Activated CD8-positive, alpha-beta memory T cell treated with anti-CD3 and anti-CD28 coated beads for 48 hours (primary cell): Measurements from ENCODE around the gene AGO3.
"Not testable (repeated sequence)": the region's sequence is repeated elsewhere in the genome, so short reads cannot be mapped to it uniquely, and the experiment has no call there.

Experiments used
- DNase-seq, 3 experiments: peaks; one replicate each; pipeline ENCODE4 v3.0.0-alpha.2; 2020; ENCODE audit warnings: low read depth in 2 of 3, low spot score in 2 of 3

The AGO3 gene

GRCh38 chr1:36006941-36007500 lies 76.1 kb downstream of the AGO3 start:
- no peak for DNase-seq

DNA sequence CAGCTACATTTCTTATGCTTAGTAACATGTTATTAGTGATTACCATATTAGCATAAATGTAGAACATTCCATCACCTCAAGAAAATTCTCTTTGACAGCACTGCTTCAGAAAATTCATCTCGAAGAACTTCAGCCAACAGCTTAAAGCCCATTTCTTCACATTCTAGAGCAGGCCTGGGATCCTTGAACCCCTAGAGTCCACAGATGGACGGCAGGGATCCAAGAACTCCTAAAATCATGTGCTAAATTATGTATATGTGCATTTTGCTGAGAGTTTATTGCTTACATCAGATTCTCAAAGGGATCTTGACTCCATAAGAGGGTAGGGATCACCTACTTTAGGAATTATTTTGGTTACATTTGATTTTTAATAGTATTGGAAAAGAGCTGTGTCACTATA lies 76.8 kb downstream of the AGO3 start:
- DNase-seq: no peak

DNA sequence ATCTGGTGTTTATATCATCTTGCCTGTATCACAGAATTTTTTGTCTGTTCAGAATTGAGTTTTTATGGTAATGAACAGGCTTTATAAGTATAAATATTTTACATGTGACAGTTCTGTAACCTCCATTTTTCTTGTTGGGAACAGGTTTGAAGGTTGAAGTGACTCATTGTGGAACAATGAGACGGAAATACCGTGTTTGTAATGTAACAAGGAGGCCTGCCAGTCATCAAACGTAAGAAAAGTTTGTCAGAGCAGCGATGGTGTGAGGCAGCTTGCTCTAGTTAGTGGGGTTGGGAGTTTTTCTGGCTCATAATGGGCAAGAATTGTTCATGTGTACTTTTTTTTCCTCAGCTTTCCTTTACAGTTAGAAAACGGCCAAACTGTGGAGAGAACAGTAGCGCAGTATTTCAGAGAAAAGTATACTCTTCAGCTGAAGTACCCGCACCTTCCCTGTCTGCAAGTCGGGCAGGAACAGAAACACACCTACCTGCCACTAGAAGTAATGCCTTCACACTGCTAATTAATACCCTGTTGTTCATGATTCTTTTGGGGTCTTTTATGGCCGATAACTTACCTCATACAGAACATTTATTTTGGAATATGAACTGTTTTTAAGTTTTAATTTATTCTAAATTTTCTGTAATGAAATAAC lies 77.8 kb downstream of the AGO3 start:
- DNase-seq: no peak

- DNase-seq: no peak
Measured at GRCh38 chr1:36014722-36015220, 83.9 kb downstream of the AGO3 start.

DNA sequence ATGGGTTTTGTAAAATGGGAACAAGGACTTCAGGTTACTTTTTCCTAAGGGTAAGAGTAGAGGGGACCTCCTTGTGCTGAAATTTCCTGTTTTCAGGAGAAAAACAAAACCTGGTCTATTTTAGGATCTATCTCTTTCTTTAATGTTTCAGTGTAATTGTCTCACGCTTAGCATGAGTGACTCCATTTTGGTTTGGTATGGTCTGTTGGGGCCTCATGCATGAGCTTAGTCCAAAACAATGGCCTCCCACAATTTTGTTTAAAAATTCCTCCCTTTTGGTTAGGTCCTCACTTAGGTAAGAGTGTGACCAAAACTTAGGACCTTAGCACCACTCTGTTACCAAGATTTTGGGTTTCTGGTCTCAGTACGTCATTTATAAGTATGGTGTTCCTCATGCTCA lies 85.8 kb downstream of the AGO3 start:
- DNase-seq: no peak

DNA sequence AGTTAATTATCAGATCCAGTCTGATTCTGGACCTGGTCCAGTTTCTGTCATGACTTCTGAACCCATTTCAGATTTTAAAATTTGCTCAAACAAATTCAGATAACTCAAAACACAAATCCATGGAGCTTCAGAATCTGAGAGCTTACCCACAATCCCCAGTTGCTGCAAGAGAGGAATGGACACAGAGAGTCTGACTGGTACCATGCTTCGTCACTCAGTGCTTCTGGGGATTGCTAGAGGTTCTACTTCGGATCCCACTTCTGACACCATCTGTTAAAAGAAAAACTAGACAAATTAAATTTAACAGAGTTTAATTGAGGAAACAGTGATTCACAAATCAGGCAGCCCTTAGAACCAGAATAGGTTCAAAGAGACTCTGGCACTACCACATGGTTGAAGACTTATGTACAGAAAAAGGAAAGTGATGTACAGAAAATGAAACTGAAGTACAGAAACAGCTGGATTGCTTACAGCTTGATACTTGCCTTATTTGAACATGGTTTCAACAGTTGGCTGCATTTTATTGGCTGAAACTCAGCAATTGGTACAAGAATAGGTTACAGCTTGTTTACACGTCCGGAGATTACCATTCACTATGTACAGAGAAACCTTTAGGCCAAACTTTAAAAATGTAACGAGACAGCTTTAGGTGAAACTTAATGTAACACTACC lies 92.3 kb downstream of the AGO3 start:
- no peak for DNase-seq

DNA sequence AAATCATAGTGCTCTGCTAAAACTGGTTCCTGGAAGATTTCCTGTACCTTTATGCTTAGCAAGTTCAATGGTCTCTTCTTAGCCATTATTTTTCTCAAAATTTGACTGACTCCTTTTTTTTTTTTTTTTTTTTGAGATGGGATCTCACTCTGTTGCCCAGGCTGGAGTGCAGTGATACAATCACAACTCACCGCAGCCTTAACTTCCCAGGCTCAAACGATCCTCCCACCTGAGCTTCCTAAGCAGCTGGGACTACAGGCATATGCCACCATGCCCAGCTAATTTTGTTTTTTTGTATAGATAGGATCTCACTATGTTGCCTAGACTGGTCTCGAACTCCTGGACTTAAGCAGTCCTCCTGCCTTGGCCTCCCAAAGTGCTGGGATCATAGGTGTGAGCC lies 93.1 kb downstream of the AGO3 start:
- DNase-seq: not testable (repeated sequence)

- no peak for DNase-seq
Measured at GRCh38 chr1:36024847-36025246, 93.9 kb downstream of the AGO3 start.

DNA sequence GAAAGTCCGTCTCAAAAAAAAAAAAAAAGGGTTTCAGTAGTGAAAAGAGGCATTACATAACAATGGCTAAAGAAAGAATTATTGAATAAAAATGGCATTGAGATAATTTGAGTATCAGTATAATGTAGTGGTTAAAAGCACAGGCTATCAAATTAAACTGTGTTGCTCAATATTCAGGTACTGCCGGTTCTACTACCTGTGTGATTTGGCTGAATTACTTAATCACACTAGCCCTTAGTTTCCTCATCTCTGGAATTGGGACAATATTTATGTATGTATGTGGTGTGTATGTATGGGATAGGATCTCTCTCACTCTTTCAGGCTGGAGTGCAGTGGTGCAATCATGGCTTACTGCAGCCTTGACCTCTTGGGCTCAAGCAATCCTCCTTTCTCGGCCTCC lies 96.9 kb downstream of the AGO3 start:
- DNase-seq: no peak

- no peak for DNase-seq
Measured at GRCh38 chr1:36031441-36031840, 100.5 kb downstream of the AGO3 start.

DNA sequence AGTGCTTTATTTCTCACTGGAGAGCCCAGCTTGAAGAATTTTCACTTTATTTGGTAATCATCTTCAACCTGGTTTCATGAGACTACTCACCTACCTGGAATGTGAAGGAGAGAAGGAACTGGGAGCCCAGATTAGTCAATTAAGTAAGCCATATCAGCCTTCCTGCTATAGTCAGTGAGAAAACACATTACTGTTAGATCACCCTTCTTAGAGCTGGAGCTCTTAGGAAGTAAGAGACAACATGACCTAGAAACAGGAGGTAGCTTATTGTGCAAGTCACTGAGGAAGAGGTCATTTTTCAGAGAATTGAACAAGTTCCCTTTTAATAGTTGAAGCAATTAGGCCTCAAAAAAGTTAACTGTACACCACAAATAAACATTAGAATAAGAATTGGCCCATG lies 103.8 kb downstream of the AGO3 start:
- DNase-seq: no peak

- no peak for DNase-seq
Measured at GRCh38 chr1:36035154-36035553, 104.2 kb downstream of the AGO3 start.

DNA sequence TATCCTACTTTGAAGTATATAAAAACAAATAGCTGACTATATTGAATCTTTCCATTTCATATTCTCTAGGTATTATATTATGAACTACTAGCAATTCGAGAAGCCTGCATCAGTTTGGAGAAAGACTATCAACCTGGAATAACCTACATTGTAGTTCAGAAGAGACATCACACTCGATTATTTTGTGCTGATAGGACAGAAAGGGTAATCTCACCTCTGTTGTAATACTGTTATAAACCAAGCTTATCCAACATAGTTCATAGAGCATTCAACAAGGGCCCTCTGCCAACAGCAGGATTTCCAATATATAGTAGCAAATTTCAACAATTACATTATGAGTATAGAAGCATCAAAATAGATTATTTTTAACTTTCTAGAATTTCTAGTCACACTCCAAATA lies 109.3 kb downstream of the AGO3 start:
- DNase-seq: no peak

DNA sequence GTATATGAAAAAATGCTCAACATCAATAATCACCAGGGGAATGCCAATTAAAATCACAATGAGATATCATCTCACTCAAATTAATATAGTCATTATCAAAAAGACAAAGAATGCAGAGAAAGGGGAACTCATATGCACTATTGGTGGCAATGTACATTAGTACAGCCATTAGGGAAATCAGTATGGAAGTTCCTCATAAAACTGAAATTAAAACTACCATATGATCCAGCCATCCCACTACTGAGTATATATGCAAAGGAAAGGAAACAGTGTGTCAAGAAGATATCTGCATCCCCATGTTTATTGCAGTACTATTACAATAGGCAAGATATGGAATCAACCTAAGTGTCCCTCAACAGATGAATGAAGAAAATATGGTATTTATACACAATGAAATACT lies 120.9 kb downstream of the AGO3 start:
- DNase-seq: no peak

DNA sequence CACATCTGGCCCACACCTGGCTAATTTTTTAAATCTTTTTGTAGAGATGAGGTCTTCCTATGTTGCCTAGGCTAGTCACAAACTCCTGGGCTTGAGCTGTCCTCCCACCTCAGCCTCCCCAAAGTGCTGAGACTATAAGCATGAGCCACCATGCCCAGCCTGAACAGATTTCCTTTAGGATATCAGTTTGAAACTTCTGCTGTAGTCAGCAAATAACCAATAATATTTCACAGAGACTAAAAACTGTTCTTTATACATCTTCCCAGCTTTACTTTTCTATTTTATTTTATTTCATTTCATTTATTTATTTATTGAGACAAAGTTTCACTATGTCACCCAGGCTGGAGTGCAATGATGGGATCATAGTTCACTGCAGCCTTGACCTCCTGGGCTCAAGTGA lies 123.1 kb downstream of the AGO3 start:
- DNase-seq: no peak

GRCh38 chr1:36055706-36056105 lies 124.8 kb downstream of the AGO3 start:
- DNase-seq: no peak

GRCh38 chr1:36062315-36062714 lies 131.4 kb downstream of the AGO3 start:
- DNase-seq: no peak

DNA sequence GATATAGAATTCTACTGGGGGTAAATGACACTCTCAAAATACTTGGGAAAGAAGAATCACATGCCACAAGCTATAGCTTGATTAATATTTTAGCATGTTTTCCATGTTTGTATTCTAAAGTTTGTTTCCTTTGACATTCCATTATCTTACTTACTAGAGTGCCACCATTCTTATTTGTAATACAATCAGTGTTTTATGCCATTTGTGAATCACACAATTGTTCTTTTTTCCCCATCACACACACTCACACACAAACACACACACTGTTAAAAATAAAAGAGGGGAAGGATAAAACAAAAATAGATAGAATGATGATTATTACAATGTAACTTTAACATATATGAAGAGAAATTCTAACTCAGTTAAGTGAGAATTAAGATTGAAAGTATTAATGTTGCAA lies 137.0 kb downstream of the AGO3 start:
- no peak for DNase-seq

GRCh38 chr1:36068866-36069265 lies 138.0 kb downstream of the AGO3 start:
- no peak for DNase-seq

GRCh38 chr1:36070349-36070748 lies 139.4 kb downstream of the AGO3 start:
- no peak for DNase-seq

DNA sequence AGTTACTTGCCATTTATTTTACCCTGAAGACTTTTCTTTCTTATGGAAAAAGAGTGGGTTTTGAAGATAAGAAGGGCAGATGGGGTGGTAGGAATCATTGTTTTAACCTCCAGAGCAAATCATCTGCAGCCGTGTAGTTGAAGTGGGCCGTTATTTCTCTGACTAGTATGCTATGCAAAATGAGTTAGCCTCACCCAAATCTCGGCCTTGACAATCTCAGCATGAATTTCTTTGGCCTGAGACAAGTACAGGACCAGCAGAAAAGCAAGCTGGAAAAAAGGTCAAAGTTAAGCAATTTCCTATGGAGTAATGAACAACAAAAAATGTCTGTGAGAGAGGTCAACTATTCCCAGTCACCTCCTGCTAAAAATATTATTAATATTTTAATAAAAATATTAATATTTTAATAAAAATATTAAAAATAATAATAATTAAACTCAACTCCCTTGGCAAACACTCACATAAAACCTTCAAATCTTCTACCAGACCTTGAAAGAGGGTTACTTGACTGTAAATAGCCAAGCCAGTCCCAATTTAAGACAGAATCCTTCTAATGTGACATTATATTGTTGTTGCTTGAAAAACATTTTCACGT lies 146.2 kb downstream of the AGO3 start:
- no peak for DNase-seq

- DNase-seq: no peak
Measured at GRCh38 chr1:36080236-36080635, 149.3 kb downstream of the AGO3 start.
